A549 treated with dexamethasone at 1 μM for 4 hours (cell line): ENCODE data around the gene TAAR2. TPM values are rescaled to one million over a fixed set of nuclear protein-coding genes. Genes with fewer than 3 reads are reported as not detected.

Experiments used
- total RNA-seq: library from RNA; stranded (reverse); fragments of 200-300 nt; extraction: Qiagen RNA extraction; gene quantifications from 5 replicates; pipeline ENCODE4 v1.2.3, GENCODE V29; 2022

TAAR2 gene
- not detected in 5 replicates for total RNA-seq

GRCh38 chr6:132624175-132624574, at the start of gene TAAR2:
TAAR2 (minus strand) TSS chr6:132624275; CDS start chr6:132624275, 0 bp downstream.

DNA sequence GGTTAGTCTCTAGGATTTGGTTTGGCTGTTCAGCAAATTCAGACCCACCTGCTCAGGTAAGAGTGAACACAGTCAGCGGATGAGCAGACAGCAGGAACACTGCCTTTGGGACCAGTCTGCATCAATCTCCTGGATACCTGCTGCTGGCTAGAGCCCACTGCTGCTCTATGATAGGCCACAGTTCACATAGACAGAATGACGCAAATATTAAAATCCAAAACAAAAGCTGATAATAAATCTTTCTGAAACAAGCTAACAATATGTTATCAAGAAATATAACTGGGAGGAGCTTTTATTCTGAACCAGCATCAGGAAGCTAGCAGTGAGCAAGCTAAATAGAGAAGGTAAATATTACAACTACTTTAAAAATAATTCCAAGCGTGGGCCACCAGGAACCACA, 35.0 kb upstream of the TAAR2 start, which contains the start of gene TAAR1:
Gene TAAR1, minus strand, starts transcription at position 101 of the 400 bp plus-strand sequence. CDS start 13,179 bp downstream, outside the sequence.

GRCh38 chr6:132589454-132589853, 34.6 kb downstream of the TAAR2 start, which contains the start of gene TAAR5:
TAAR5 (minus strand) TSS chr6:132589741; CDS start chr6:132589686, 55 bp downstream.

GRCh38 chr6:132570221-132570777, 53.8 kb downstream of the TAAR2 start, which contains the start of gene TAAR6:
TAAR6 (plus strand) TSS chr6:132570322; CDS start chr6:132570322, 0 bp downstream.

Other genes with a start within 250 kb of the TAAR2 start
- gene MOXD1, start 222.8 kb downstream of the TAAR2 start, total RNA-seq, result 1.2 to 1.7 TPM (median 1.5 TPM) in 5 replicates
- gene STX7, start 111.2 kb downstream of the TAAR2 start, total RNA-seq, result 20.6 to 26.0 TPM (median 24.4 TPM) in 5 replicates
- gene TAAR9, start 86.0 kb downstream of the TAAR2 start, total RNA-seq, result not detected in 5 replicates
- gene TAAR8, start 71.6 kb downstream of the TAAR2 start, total RNA-seq, result not detected in 5 replicates
- not detected in 5 replicates for gene TAAR6, start 54.0 kb downstream of the TAAR2 start, total RNA-seq
- gene TAAR5, start 34.5 kb downstream of the TAAR2 start, total RNA-seq, result not detected in 5 replicates
- not detected in 5 replicates for gene TAAR1, start 34.9 kb upstream of the TAAR2 start, total RNA-seq
- gene VNN1, start 89.8 kb upstream of the TAAR2 start, total RNA-seq, result 0.03 to 0.05 TPM (median 0.04 TPM) in 4 of 5 replicates, not detected in the other
- not detected in 5 replicates for gene VNN2, start 133.6 kb upstream of the TAAR2 start, total RNA-seq
- 4.6 to 5.1 TPM (median 4.8 TPM) in 5 replicates for gene SLC18B1, start 174.4 kb upstream of the TAAR2 start, total RNA-seq
- 1,414 to 2,096 TPM (median 1,459 TPM) in 5 replicates for gene RPS12, start 190.3 kb upstream of the TAAR2 start, total RNA-seq